SHP77 (cell line): ENCODE results near the gene G6PC1.
"Not testable (repeated sequence)": the region's sequence is repeated elsewhere in the genome, so short reads cannot be mapped to it uniquely, and the experiment has no call there.

Source experiments
- DNase-seq, 2 experiments: peaks; one replicate each; lab custom pipeline; 2025; lab: John Stamatoyannopoulos, UW

The G6PC1 gene

GRCh38 chr17:42901535-42902229, 1.1 kb downstream of the G6PC1 start:
- no peak for DNase-seq

DNA sequence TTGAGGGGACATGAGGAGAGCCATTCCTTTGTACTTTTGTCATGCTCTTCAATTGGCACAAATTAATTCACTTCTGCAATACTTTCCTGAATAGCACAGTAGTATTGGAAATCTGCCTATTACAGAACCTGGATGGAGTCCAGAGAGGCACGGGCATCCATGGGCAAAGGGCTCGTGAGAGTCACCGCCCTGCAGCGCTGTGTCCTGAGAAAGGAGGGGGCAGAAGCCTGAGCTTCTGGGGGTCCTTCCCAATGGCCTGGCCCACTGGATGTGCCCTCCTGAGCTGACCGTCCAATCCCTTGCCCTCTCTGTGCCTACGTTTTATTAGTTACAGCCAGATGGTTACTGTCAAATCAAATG, 3.5 kb downstream of the G6PC1 start:
- no peak for DNase-seq

DNA sequence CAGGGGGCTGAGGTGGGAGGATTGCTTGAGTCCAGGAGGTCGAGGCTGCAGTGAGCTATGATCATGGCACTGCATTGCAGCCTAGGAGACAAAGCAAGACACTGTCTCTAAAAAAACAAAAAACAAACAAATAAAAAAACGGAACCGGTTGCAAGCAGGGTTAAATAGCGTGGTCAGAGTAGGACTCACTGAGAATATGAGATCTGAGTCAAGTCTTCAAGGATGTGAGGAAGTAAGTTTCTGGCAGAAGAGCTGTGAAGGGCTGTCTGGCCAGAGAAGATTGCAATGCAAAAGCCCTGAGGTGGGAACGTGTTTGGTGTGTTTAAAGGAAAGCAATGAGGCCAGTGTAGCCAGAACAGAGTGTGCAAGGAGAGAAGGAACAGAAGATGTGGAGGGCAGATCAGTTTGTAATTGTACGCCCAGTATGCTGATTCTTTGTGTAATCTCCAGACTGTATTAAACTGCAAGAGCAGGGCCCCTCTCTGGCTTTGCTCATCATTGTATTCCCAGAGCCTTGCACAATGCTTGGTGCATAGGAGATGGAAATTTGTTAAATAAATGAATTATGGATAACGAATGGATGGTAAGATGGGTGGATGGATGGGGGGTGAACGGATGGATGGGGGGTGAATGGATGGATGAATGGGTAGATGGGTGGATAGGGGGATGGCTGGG, 6.3 kb downstream of the G6PC1 start:
- DNase-seq = no peak

GRCh38 chr17:42908872-42909700, 8.5 kb downstream of the G6PC1 start:
- no peak for DNase-seq

DNA sequence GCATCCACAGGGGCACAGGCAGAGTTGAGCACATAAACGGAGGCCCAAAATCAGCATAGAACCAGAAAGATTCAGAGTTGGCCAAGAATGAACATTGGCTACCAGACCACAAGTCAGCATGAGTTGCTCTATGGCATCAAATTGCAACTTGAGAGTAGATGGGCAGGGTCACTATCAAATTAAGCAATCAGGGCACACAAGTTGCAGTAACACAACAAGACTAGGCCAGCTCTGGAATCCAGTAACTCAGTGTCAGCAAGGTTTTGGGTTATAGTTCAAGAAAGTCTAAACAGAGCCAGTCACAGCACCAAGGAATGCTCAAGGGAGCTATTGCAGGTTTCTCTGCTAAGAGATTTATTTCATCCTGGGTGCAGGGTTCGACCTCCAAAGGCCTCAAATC, 12.9 kb downstream of the G6PC1 start:
- DNase-seq = no peak

DNA sequence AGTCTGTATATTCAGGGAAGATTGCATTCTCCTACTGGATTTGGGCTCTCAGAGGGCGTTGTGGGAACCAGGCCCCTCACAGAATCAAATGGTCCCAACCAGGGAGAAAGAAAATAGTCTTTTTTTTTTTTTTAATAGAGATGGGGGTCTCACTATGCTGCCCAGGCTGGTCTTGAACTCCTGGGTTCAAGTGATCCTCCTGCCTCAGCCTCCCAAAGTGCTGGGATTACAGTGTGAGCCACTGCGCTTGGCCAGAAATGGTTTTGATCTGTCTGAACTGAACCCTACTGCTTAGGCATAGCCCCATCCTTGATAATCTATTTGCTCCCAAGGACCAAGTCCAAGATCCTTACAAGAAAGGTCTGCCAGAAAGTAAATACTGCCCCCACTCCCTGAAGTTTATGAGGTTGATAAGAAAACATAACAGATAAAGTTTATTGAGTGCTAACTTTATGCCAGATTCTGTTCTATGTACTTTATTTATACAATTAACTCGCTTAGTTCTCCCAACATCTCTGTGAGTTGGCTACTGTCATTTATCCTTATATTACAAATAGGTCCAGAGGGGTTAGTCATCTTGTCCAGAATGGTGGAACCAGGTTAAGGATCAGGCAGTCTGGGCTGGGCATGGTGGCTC, 13.5 kb downstream of the G6PC1 start:
- no peak for DNase-seq

DNA sequence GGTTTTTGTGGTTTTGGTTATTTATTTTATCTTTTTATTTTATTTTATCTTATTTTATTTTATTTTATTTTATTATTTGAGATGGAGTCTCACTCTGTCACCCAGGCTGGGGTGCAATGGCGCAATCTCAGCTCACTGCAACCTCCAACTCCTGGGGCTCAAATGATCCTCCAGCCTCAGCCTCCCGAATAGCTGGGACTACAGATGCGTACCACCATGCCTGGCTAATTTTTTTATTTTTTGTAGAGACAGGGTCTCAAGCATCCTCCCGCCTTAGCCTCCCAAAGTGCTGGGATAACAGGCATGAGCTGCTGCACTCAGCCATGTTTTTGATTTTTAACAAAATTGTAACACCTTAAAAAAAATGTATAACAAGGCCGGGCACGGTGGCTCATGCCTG, 14.7 kb downstream of the G6PC1 start:
- DNase-seq = not testable (repeated sequence)

DNA sequence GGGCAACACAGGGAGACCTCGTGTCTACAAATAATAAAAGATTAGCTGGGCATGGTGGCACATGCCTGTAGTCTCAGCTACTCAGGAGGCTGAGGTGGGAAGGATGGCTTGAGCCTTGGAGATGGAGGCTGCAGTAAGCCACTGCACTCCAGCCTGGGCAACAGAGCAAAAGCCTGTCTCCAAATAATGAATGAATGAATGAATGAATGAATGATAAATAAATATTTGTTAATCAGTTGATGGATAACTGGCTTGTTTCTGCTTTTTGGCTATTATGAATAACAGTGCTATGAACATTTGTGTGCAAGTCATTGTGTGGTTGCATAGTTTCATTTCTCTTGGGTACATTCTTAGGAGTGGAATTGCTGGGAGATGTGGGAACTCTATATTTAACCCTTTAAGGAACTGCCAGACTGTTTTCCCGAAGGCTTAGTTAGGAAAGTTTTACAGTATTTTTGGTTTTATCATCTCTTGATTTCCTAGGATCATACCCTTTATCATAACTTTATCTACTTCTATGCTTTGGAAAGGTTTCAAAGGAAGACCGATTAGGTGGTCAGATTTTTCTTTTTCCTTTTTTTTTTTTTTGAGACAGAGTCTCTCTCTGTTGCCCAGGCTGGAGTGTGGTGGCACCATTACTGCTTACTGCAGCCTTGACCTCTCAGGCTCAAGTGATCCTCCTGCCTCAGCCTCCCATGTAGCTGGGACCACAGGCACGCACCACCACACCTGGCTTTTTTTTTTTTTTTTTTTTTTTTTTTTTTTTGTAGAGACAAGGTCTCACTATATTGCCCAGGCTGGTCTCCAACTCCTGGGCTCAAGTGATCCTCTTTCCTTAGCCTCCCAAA, 16.0 kb downstream of the G6PC1 start:
- not testable (repeated sequence) for DNase-seq

DNA sequence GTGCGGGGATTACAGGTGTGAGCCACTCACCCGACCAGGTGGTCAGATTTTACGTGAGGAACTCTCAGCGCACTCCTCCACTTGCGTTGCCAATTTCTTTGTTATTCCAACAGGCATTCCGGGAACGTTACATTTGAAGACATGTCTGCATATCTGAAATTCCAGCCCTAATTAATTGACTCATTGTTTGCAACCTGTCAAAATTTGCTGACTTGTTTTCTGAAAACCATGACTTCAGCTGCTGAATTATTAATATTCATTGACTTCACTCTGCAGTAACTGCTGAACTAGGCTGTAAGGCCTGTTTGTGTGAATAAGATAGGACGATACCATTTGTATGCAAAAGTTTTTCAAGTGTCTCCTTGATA, 16.6 kb downstream of the G6PC1 start:
- DNase-seq = no peak

- DNase-seq = peak; percentile 80
Observed at GRCh38 chr17:42918902-42919521, 18.4 kb downstream of the G6PC1 start.

DNA sequence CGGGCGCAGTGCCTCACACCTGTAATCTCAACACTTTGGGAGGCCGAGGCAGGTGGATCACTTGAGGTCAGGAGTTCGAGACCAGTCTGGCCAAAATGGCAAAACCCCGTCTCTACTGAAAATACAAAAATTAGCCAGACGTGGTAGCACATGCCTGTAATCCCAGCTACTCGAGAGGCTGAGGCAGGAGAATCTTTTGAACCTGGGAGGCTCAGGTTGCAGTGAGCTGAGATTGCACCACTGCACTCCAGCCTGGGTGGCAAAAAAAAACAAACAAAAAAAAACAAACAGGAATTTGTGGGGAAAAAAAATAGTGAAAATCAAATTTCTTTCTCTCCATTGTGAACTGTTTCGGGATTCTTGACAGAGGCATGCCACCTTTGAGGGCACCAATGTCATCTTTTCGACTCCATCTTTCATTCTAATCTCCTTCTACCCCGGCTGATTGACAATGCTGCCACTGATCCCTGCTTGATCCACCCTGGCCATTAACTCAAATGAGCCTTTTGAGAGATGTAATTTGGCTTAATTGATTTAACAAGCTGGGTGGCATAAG, 19.0 kb downstream of the G6PC1 start:
- DNase-seq = not testable (repeated sequence)

DNA sequence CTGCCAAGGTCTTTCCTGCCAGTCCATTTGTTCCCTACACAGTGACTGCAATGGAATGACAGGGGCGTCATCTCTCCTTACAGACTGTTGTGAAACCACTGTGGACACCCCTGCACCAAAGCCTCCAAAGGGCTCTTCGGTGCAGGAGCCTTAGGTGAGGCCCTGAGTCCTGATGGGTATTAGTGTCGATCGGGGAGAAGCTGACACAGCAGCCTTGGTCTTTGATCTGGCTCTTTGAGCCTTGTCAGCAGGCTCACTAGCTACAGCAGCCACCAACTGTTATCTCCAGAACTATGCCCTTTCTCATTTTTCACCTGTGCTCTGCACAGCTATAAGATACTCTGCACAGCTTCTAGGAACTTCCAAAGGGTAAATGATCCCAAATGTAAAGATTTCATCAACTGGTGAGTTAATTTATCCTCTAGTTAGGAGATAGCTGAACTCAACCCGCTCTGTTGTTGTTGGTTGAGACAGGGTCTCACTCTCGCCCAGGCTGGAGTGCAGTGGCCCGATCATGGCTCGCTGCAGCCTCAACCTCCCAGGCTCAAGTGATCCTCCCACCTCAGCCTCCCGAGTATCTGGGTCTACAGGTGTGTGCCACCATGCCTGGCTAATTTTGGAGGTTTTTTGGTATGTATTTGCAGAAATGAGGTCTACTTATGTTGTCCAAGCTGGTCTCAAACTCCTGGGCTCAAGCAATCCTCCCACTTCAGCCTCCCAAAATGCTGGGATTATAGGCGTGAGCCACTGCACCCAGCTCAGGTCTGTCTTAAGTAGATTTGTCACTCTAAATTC, 19.7 kb downstream of the G6PC1 start:
- no peak for DNase-seq

DNA sequence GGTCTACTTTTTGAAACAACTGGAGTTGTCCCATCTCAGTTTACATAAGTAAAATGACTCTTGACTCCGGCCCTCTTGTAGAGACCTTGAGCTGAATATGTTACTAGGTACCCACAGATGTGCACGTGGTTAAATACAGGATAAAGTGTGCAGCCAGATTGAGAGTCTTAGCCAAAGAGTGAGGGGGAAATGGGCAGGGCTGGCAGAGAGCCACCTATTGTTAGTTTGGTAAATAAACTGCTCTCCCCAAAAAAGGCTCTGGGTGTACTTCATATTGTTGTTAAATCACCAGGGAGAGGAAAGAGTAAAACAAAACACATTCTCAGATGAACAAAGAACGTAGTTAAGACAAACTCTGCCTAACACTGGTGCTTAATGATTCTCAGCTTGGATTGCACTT, 20.3 kb downstream of the G6PC1 start:
- DNase-seq = no peak

DNA sequence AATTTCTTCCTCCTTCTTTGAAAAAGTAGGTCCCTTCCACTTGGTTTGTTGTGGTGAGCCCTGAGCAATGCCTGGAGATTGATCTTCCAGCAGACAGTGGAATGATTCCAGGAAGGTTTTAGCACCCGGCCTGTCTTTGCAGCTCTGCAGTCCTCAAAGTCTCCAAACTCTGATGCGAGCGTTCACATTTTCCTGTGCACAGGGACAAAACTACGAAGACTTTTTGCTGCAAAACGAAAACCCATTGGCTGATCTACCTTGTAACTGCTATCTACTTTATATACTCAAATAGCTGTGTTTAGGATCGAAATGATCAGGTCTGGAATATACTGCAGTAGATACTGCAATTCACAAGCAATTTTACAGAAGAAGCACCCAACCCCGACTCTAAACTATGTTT, 21.7 kb downstream of the G6PC1 start:
- DNase-seq = no peak

DNA sequence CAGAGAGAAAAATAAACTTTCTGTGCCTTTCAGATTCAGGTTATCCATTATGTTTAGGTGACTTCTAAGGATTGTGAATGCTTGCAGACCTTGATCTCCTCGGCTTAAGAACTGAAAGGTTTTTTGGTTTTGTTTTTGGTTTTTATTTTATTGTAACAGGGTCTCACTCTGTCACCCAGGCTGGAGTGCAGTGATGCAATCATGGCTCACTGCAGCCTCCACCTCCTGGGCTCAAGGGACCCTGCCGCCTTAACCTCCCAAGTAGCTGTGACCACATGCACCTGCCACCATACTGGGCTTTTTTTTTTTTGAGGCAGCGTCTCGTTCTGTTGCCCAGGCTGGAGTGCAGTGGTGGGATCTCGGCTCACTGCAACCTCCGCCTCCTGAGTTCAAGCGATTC, 22.9 kb downstream of the G6PC1 start:
- not testable (repeated sequence) for DNase-seq

- DNase-seq = no peak
Observed at GRCh38 chr17:42924891-42925290, 24.3 kb downstream of the G6PC1 start.

DNA sequence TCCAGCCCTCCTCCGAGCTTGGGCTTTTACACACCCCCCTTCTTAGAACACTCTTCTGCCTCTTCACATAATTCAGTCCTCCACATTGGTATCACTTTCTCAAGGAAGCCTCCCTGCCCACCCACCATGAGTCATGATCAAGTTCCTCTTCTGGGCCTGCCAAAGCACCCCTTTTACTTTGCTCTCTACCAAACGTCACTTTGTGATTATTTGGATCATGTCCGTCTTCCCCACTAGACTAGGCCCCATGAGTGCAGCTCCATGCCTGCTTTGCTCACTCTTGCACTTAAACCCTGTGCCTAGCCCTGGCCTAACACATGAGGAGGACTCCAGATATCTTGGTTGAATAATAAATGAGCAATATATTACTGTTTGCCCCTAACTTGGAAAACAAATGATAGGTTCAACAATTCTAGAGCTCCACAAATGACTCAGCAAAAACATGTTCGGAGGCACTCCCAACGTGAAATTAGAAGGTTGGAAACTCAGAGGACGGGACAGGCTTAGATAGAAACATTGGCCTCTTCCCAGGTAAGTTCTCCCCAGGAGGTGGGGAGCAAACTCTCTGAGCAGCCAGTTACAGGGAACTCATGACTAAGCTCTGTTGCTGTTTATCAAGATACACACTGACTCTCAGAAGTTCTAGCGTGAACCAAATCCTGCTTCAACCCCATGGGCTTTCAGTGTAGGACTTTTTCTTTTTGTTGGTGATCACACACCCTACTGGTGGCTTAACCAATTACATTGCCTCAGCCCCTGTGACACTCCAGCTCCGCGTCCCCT, 28.3 kb downstream of the G6PC1 start:
- peak; percentile 80 to 81 for DNase-seq

DNA sequence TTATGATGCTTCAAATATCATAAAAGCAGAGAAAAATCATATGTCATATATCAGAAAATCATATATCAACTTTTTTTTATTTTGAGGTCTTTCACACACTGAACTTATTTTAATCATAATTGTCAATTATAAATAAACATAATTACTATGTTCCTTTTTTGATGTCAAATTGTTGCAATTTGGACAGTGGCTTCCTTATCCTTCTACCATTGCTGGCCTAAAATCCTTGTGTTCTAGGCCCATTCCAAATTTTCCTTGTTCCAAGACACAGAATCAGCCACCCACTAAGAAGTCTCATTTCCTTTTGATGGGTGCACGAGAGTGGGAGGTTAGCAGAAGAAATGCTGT, 28.9 kb downstream of the G6PC1 start:
- no peak for DNase-seq
